HepG2 (cell line): ENCODE data around the gene RABGAP1. TPM values are rescaled to one million over a fixed set of nuclear protein-coding genes. Genes with fewer than 3 reads are reported as not detected.

Experiments
- CAMTA2 ChIP-seq: sonication (generic); formaldehyde crosslinking; IDR thresholded peaks from 2 replicates; pipeline ENCODE4 v1.4.0; 2020; ENCODE audit warnings: mild to moderate bottlenecking, missing genetic modification reagents, borderline replicate concordance
- CCAR2 ChIP-seq: fragments of 200-400 bp; formaldehyde crosslinking; optimal IDR thresholded peaks from 2 replicates; pipeline ENCODE3; 2018; ENCODE audit warnings: low read depth, mild to moderate bottlenecking, low read length, moderate library complexity
- CEBPB ChIP-seq: IDR thresholded peaks from 2 replicates; pipeline ENCODE4 v1.6.1; 2011; ENCODE audit warnings: low read depth, low read length, improper control_type of control experiment, borderline replicate concordance
- DNMT3B ChIP-seq: conservative IDR thresholded peaks from 2 replicates; pipeline ENCODE4 v1.6.1; 2016; ENCODE audit warnings: missing biosample characterization, control low read depth
- GATAD2A ChIP-seq: IDR thresholded peaks from 2 replicates; pipeline ENCODE4 v1.6.1; 2016
- HNRNPL ChIP-seq: fragments of 200-400 bp; formaldehyde crosslinking; IDR thresholded peaks from 2 replicates; pipeline ENCODE4 v1.6.1; 2017; ENCODE audit warnings: mild to moderate bottlenecking, low read depth, low read length
- KAT7 ChIP-seq: IDR thresholded peaks from 2 replicates; pipeline ENCODE4 v1.6.1; 2018; ENCODE audit warnings: borderline replicate concordance, missing compliant biosample characterization
- MLLT10 ChIP-seq: sonication (generic); formaldehyde crosslinking; IDR thresholded peaks from 2 replicates; pipeline ENCODE4 v1.4.0; 2020; ENCODE audit warnings: missing genetic modification reagents
- MXD4 ChIP-seq: IDR thresholded peaks from 2 replicates; pipeline ENCODE4 v1.6.1; 2016; ENCODE audit warnings: mild to moderate bottlenecking, missing biosample characterization, missing genetic modification reagents
- NCOR1 ChIP-seq: fragments of 200-600 bp; sonication (generic); IDR thresholded peaks from 2 replicates; pipeline ENCODE4 v1.7.0; 2017; ENCODE audit warnings: antibody characterized with exemption, low read length, borderline replicate concordance
- NFE2 ChIP-seq: sonication (generic); formaldehyde crosslinking; IDR thresholded peaks from 2 replicates; pipeline ENCODE4 v1.4.0; 2020; ENCODE audit warnings: missing genetic modification reagents
- NKX3-1 ChIP-seq: sonication (generic); formaldehyde crosslinking; IDR thresholded peaks from 2 replicates; pipeline ENCODE4 v1.5.0; 2020; ENCODE audit warnings: missing genetic modification reagents
- PAF1 ChIP-seq: IDR thresholded peaks from 2 replicates; pipeline ENCODE4 v1.6.1; 2016; ENCODE audit warnings: missing genetic modification reagents, missing compliant biosample characterization
- POGZ ChIP-seq: sonication (generic); formaldehyde crosslinking; IDR thresholded peaks from 2 replicates; pipeline ENCODE4 v1.4.0; 2020; ENCODE audit warnings: mild to moderate bottlenecking, missing genetic modification reagents
- PRMT3 ChIP-seq: sonication (generic); formaldehyde crosslinking; IDR thresholded peaks from 2 replicates; pipeline ENCODE4 v1.8.1; 2022; ENCODE audit warnings: low read depth, mild to moderate bottlenecking, moderate library complexity, missing genetic modification reagents, borderline replicate concordance
- RXRB ChIP-seq: IDR thresholded peaks from 2 replicates; pipeline ENCODE4 v1.6.1; 2016; ENCODE audit warnings: borderline replicate concordance, missing genetic modification reagents, missing compliant biosample characterization
- SYNCRIP ChIP-seq: fragments of 200-400 bp; formaldehyde crosslinking; IDR thresholded peaks from 2 replicates; pipeline ENCODE4 v1.6.1; 2018; ENCODE audit warnings: mild to moderate bottlenecking, low read depth, low read length; ENCODE audit not compliant: insufficient read depth
- ZNF224 ChIP-seq: sonication (generic); formaldehyde crosslinking; IDR thresholded peaks from 2 replicates; pipeline ENCODE4 v1.5.0; 2020; ENCODE audit warnings: mild to moderate bottlenecking, missing genetic modification reagents
- ZNF235 ChIP-seq: sonication (generic); formaldehyde crosslinking; IDR thresholded peaks from 2 replicates; pipeline ENCODE4 v1.8.1; 2023; ENCODE audit warnings: mild to moderate bottlenecking, missing genetic modification reagents, borderline replicate concordance
- ZNF501 ChIP-seq: sonication (generic); formaldehyde crosslinking; IDR thresholded peaks from 2 replicates; pipeline ENCODE4 v1.5.1; 2020; ENCODE audit warnings: mild to moderate bottlenecking, moderate library complexity, missing genetic modification reagents
- ZNF530 ChIP-seq: sonication (generic); formaldehyde crosslinking; IDR thresholded peaks from 2 replicates; pipeline ENCODE4 v1.5.0; 2020; ENCODE audit warnings: low read depth, mild to moderate bottlenecking, missing genetic modification reagents
- ZNF891 ChIP-seq: sonication (generic); formaldehyde crosslinking; IDR thresholded peaks from 2 replicates; pipeline ENCODE4 v1.5.0; 2020; ENCODE audit warnings: mild to moderate bottlenecking, missing genetic modification reagents
- polyA plus RNA-seq, 8 experiments: library from polyadenylated mRNA; depleted of rRNA in 3 of 8; stranded (reverse) in 7 of 8; unstranded in 1 of 8; fragments of >200 nt; fragmentation: Illumina TruSeq in 4 of 8; extraction: Trizol in 4 of 8; gene quantifications; 2 replicates each; pipeline versions ENCODE4 v1.2.1 to v1.2.3, GENCODE V29; 2011 to 2016; ENCODE audit warnings: low read depth in 4 of 8, missing spikeins in 1 of 8, mixed read lengths in 1 of 8; ENCODE audit not compliant: insufficient read depth in 1 of 8
- total RNA-seq, 5 experiments: library from RNA; depleted of rRNA; stranded (reverse); fragments of >200 nt; fragmentation: Illumina TruSeq; extraction: Trizol; gene quantifications; 2 replicates each; pipeline ENCODE4 v1.2.3, GENCODE V29; 2016; ENCODE audit warnings: low read depth in 1 of 5
- TF ChIP-seq, protein P1 (sequence below): sonication (generic); formaldehyde crosslinking; IDR thresholded peaks from 2 replicates; pipeline ENCODE4 v1.5.1; 2020; ENCODE audit warnings: missing genetic modification reagents, mild to moderate bottlenecking, borderline replicate concordance
- TF ChIP-seq, protein P2 (sequence below): sonication (generic); formaldehyde crosslinking; IDR thresholded peaks from 2 replicates; pipeline ENCODE4 v1.4.0; 2020; ENCODE audit warnings: mild to moderate bottlenecking, low read depth, missing genetic modification reagents
- TF ChIP-seq, protein P3 (sequence below): IDR thresholded peaks from 2 replicates; pipeline ENCODE4 v1.6.1; 2016; ENCODE audit warnings: low read depth

The RABGAP1 gene
- total and polyA plus RNA-seq, 2 of the 13 experiments (the other 11 are each of a cell fraction or from before 2014, with no cell fraction given) = 19.1 to 19.3 TPM

DNA sequence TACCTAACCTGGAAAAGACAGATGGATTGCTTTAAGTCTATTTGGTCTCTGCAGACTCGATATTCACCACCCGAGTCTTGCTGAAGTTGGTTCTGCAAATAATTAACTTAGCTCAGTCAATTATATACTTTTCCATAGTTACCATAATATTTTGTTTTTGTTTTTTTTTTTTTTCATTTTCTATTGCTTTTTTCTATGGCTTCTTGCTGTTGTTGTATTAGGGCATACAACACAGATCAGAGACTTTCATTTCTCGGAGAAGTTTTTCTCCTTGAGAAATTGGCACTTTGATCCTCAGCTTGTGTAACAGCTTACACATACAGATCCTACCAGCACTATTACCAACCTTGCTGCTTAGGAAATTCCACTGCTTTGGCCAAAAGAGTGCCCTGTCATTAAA is 180.6 kb downstream of the RABGAP1 start (continued):
- TF ChIP-seq, protein P1, sequence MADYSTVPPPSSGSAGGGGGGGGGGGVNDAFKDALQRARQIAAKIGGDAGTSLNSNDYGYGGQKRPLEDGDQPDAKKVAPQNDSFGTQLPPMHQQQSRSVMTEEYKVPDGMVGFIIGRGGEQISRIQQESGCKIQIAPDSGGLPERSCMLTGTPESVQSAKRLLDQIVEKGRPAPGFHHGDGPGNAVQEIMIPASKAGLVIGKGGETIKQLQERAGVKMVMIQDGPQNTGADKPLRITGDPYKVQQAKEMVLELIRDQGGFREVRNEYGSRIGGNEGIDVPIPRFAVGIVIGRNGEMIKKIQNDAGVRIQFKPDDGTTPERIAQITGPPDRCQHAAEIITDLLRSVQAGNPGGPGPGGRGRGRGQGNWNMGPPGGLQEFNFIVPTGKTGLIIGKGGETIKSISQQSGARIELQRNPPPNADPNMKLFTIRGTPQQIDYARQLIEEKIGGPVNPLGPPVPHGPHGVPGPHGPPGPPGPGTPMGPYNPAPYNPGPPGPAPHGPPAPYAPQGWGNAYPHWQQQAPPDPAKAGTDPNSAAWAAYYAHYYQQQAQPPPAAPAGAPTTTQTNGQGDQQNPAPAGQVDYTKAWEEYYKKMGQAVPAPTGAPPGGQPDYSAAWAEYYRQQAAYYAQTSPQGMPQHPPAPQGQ (CRISPR knock-in tag) = no peak
- no peak for TF ChIP-seq ZNF235 (CRISPR knock-in tag)
- peak; percentile 30; the same call in 1 of the 2 replicates for TF ChIP-seq GATAD2A (CRISPR knock-in tag)
- TF ChIP-seq MXD4 (CRISPR knock-in tag) = no peak
- no peak for TF ChIP-seq ZNF501 (CRISPR knock-in tag)
- TF ChIP-seq ZNF530 (CRISPR knock-in tag) = no peak
- no peak for TF ChIP-seq MLLT10 (CRISPR knock-in tag)
- TF ChIP-seq ZNF224 = no peak
- no peak for TF ChIP-seq NKX3-1 (CRISPR knock-in tag)
- no peak for TF ChIP-seq CAMTA2 (CRISPR knock-in tag)
- TF ChIP-seq PRMT3 (CRISPR knock-in tag) = no peak
- TF ChIP-seq, protein P2, sequence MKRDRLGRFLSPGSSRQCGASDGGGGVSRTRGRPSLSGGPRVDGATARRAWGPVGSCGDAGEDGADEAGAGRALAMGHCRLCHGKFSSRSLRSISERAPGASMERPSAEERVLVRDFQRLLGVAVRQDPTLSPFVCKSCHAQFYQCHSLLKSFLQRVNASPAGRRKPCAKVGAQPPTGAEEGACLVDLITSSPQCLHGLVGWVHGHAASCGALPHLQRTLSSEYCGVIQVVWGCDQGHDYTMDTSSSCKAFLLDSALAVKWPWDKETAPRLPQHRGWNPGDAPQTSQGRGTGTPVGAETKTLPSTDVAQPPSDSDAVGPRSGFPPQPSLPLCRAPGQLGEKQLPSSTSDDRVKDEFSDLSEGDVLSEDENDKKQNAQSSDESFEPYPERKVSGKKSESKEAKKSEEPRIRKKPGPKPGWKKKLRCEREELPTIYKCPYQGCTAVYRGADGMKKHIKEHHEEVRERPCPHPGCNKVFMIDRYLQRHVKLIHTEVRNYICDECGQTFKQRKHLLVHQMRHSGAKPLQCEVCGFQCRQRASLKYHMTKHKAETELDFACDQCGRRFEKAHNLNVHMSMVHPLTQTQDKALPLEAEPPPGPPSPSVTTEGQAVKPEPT (CRISPR knock-in tag) = no peak
- TF ChIP-seq NCOR1 = peak; percentile 67; the same call in 1 of the 2 replicates
- no peak for TF ChIP-seq RXRB (CRISPR knock-in tag)
- TF ChIP-seq, protein P3, sequence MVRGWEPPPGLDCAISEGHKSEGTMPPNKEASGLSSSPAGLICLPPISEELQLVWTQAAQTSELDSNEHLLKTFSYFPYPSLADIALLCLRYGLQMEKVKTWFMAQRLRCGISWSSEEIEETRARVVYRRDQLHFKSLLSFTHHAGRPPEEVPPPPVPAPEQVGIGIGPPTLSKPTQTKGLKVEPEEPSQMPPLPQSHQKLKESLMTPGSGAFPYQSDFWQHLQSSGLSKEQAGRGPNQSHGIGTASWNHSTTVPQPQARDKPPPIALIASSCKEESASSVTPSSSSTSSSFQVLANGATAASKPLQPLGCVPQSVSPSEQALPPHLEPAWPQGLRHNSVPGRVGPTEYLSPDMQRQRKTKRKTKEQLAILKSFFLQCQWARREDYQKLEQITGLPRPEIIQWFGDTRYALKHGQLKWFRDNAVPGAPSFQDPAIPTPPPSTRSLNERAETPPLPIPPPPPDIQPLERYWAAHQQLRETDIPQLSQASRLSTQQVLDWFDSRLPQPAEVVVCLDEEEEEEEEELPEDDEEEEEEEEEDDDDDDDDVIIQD (CRISPR knock-in tag) = no peak
- no peak for TF ChIP-seq POGZ (CRISPR knock-in tag)
- TF ChIP-seq CCAR2 = no peak
- TF ChIP-seq KAT7 (CRISPR knock-in tag) = no peak
- TF ChIP-seq PAF1 (CRISPR knock-in tag) = no peak
- no peak for TF ChIP-seq DNMT3B
- TF ChIP-seq NFE2 (CRISPR knock-in tag) = no peak
- no peak for TF ChIP-seq SYNCRIP
- TF ChIP-seq ZNF891 = no peak
- no peak for TF ChIP-seq HNRNPL
- TF ChIP-seq CEBPB = peak; percentile 74
